ENCODE measurements around the gene GALNT8.

Gene GALNT8

GRCh38 chr12:4768341-4768740 is 48.1 kb downstream of the GALNT8 start:
- TF ChIP-seq CTCF (IDR thresholded peaks at IDR 0.05; ENCODE audit: low read depth, low read length), result no peak
- no peak for DNase-seq (ENCODE audit: extremely low read depth, low read depth)

- TF ChIP-seq CTCF (IDR thresholded peaks at IDR 0.05; ENCODE audit: low read depth, low read length), result no peak
- no peak for DNase-seq (ENCODE audit: extremely low read depth, low read depth)
Observed at GRCh38 chr12:4769073-4769472, 48.9 kb downstream of the GALNT8 start.

GRCh38 chr12:4771172-4771959 is 51.2 kb downstream of the GALNT8 start:
- TF ChIP-seq CTCF (IDR thresholded peaks at IDR 0.05; ENCODE audit: low read depth, low read length), result no peak

GRCh38 chr12:4771960-4772566 is 51.9 kb downstream of the GALNT8 start:
- TF ChIP-seq CTCF (IDR thresholded peaks at IDR 0.05; ENCODE audit: low read depth, low read length), result no peak
- DNase-seq (ENCODE audit: extremely low read depth, low read depth), result no peak

More at GRCh38 chr12:4771172-4771959, 51.2 kb downstream of the GALNT8 start:
- DNase-seq (ENCODE audit: extremely low read depth, low read depth), result no peak

- TF ChIP-seq CTCF (IDR thresholded peaks at IDR 0.05; ENCODE audit: low read depth, low read length), result no peak
- DNase-seq (ENCODE audit: extremely low read depth, low read depth), result no peak
Observed at GRCh38 chr12:4775936-4776335, 55.7 kb downstream of the GALNT8 start.

GRCh38 chr12:4779749-4780148 is 59.5 kb downstream of the GALNT8 start:
- no peak for TF ChIP-seq CTCF (IDR thresholded peaks at IDR 0.05; ENCODE audit: low read depth, low read length)
- no peak for DNase-seq (ENCODE audit: extremely low read depth, low read depth)

Data from AG09319 (cell line).